DOHH2 (cell line): ENCODE results near the gene ANKRD37.

ENCODE experiments used
- EZH2phosphoT487 ChIP-seq: fragments of 200-600 bp; sonication (generic); IDR thresholded peaks from 2 replicates; pipeline ENCODE4 v1.6.1; 2017; ENCODE audit warnings: borderline replicate concordance, mild to moderate bottlenecking, antibody characterized with exemption, low read length, moderate library complexity, mixed read lengths
- TF ChIP-seq, protein P1 (sequence below): fragments of 200-600 bp; sonication (generic); IDR thresholded peaks from one replicate; pipeline ENCODE4 v1.5.1; 2014; ENCODE audit warnings: antibody characterized with exemption, mild to moderate bottlenecking, low read depth, low read length; ENCODE audit not compliant: poor library complexity, severe bottlenecking

DNA sequence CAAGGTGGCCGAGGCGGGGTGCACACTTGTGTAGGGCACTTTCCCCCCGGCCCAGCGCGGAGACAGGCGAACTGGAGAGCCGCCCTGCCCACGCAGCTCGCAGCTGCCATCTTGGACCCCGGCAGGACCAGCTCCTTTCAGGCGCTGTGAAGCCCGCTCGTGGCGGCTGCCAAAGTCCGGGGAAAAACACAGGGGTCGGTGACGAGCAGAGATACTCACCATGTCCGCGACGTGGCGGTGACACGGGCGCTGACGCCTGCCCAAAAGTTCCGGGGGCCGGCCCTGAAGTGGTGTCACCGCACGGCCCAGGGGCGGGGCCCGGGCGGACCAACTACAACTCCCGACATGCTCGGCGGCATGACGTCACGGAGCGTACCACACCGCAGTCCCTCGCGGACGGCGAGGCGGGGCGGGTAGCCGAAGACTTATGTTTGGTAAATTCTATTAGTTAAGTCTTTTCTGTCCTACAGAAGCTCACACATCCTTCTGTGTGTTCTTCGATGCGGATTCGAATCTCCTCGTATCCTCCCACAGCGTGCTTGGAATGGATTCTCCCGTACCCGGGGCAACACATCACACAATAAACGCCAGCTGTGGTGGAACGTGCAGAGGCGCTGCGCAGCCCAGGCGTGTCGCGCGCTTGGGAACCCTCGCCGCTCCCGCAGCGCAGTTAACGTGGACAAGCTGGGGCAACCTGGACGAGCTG lies 29.2 kb downstream of the ANKRD37 start, which contains the start of gene UFSP2:
- TF ChIP-seq, protein P1, sequence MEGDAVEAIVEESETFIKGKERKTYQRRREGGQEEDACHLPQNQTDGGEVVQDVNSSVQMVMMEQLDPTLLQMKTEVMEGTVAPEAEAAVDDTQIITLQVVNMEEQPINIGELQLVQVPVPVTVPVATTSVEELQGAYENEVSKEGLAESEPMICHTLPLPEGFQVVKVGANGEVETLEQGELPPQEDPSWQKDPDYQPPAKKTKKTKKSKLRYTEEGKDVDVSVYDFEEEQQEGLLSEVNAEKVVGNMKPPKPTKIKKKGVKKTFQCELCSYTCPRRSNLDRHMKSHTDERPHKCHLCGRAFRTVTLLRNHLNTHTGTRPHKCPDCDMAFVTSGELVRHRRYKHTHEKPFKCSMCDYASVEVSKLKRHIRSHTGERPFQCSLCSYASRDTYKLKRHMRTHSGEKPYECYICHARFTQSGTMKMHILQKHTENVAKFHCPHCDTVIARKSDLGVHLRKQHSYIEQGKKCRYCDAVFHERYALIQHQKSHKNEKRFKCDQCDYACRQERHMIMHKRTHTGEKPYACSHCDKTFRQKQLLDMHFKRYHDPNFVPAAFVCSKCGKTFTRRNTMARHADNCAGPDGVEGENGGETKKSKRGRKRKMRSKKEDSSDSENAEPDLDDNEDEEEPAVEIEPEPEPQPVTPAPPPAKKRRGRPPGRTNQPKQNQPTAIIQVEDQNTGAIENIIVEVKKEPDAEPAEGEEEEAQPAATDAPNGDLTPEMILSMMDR: no peak
- no peak for TF ChIP-seq EZH2phosphoT487
